Hepatocyte (in vitro differentiated cells): ENCODE data around the gene MAP2. TPM values are rescaled to one million over a fixed set of nuclear protein-coding genes. Genes with fewer than 3 reads are reported as not detected.
A peak's percentile ranks its signal among the peaks of the same experiment; 100 is the strongest.

Source experiments
- DNase-seq: peaks from one replicate; pipeline ENCODE4 v3.0.0-alpha.2; 2016; ENCODE audit warnings: low spot score
- H2AFZ ChIP-seq: fragments of 200-600 bp; sonication (generic); 2 replicates; pipeline ENCODE4 v1.6.0; 2016; ENCODE audit warnings: antibody characterized with exemption, mild to moderate bottlenecking
- H3K27ac ChIP-seq: fragments of 200-600 bp; sonication (generic); 2 replicates; pipeline ENCODE4 v1.5.1; 2016; ENCODE audit warnings: mild to moderate bottlenecking
- H3K27me3 ChIP-seq: fragments of 200-600 bp; sonication (generic); 2 replicates; pipeline ENCODE4 v1.6.1; 2016
- H3K36me3 ChIP-seq: fragments of 200-600 bp; sonication (generic); replicated peaks from 2 replicates; pipeline ENCODE4 v1.5.1; 2016; ENCODE audit warnings: low read depth; ENCODE audit not compliant: insufficient read depth
- H3K4me1 ChIP-seq: fragments of 200-600 bp; sonication (generic); 2 replicates; pipeline ENCODE4 v1.5.1; 2016; ENCODE audit warnings: mild to moderate bottlenecking, moderate library complexity; ENCODE audit not compliant: insufficient read depth
- H3K4me2 ChIP-seq: fragments of 200-600 bp; sonication (generic); 2 replicates; pipeline ENCODE4 v1.6.0; 2016
- H3K4me3 ChIP-seq: fragments of 200-600 bp; sonication (generic); 2 replicates; pipeline ENCODE4 v1.5.1; 2016; ENCODE audit warnings: mild to moderate bottlenecking
- H3K79me2 ChIP-seq: fragments of 200-600 bp; sonication (generic); 2 replicates; pipeline ENCODE4 v1.6.0; 2017; ENCODE audit warnings: mild to moderate bottlenecking
- H3K9me2 ChIP-seq: fragments of 200-600 bp; sonication (generic); replicated peaks from 2 replicates; pipeline ENCODE4 v1.6.0; 2017; ENCODE audit warnings: mild to moderate bottlenecking; ENCODE audit not compliant: insufficient read depth
- H3K9me3 ChIP-seq: fragments of 200-600 bp; sonication (generic); 2 replicates; pipeline ENCODE4 v1.5.1; 2016; ENCODE audit warnings: low read depth, mild to moderate bottlenecking
- H4K20me1 ChIP-seq: fragments of 200-600 bp; sonication (generic); 2 replicates; pipeline ENCODE4 v1.6.0; 2016; ENCODE audit warnings: mild to moderate bottlenecking; ENCODE audit not compliant: insufficient read depth, poor library complexity, severe bottlenecking
- EZH2 ChIP-seq: fragments of 200-600 bp; sonication (generic); IDR thresholded peaks from 2 replicates; pipeline ENCODE4 v1.6.1; 2016; ENCODE audit warnings: antibody characterized with exemption, mild to moderate bottlenecking, borderline replicate concordance
- EZH2phosphoT487 ChIP-seq: fragments of 200-600 bp; sonication (generic); IDR thresholded peaks from one replicate; pipeline ENCODE4 v1.6.1; 2018; ENCODE audit warnings: antibody characterized with exemption, mild to moderate bottlenecking, low read depth, moderate library complexity; ENCODE audit not compliant: unreplicated experiment, severe bottlenecking
- WGBS: methylation state at CpG from one replicate; pipeline ENCODE4 v1.1.6; 2016; ENCODE audit warnings: low lambda C conversion rate; ENCODE audit errors: missing lambda C conversion rate; 5-methylcytosine and 5-hydroxymethylcytosine counted together
- polyA plus RNA-seq: library from polyadenylated mRNA; unstranded; fragments of >200 nt; fragmentation: Nextera tagmentation; extraction: Ambion mirVana; gene quantifications from 2 replicates; pipeline ENCODE4 v1.2.1, GENCODE V29; 2016
- total RNA-seq: library from RNA; depleted of rRNA; stranded (reverse); fragments of >200 nt; gene quantifications from 2 replicates; pipeline ENCODE4 v1.2.3, GENCODE V29; 2014
- TF ChIP-seq, protein P1 (sequence below): fragments of 200-600 bp; sonication (generic); IDR thresholded peaks from 2 replicates; pipeline ENCODE4 v1.5.1; 2016; ENCODE audit warnings: antibody characterized with exemption, mild to moderate bottlenecking; ENCODE audit not compliant: poor library complexity

The MAP2 gene
- total and polyA plus RNA-seq, 2 experiments from 2014 or later, result 4.6 to 5.8 TPM

- H3K4me2 ChIP-seq, result no peak overlapping the region
- H3K9me2 ChIP-seq, result no peaks in the 10 kb centered on the region
- H4K20me1 ChIP-seq, result no peaks in the 10 kb centered on the region
- H3K36me3 ChIP-seq, result no peaks in the 10 kb centered on the region
- 84% methylated on average over 1 of the region's 1 CpG for WGBS
- H3K79me2 ChIP-seq, result no peaks in the 10 kb centered on the region
- TF ChIP-seq EZH2phosphoT487, result no peak
- no peak for TF ChIP-seq EZH2
- TF ChIP-seq, protein P1, sequence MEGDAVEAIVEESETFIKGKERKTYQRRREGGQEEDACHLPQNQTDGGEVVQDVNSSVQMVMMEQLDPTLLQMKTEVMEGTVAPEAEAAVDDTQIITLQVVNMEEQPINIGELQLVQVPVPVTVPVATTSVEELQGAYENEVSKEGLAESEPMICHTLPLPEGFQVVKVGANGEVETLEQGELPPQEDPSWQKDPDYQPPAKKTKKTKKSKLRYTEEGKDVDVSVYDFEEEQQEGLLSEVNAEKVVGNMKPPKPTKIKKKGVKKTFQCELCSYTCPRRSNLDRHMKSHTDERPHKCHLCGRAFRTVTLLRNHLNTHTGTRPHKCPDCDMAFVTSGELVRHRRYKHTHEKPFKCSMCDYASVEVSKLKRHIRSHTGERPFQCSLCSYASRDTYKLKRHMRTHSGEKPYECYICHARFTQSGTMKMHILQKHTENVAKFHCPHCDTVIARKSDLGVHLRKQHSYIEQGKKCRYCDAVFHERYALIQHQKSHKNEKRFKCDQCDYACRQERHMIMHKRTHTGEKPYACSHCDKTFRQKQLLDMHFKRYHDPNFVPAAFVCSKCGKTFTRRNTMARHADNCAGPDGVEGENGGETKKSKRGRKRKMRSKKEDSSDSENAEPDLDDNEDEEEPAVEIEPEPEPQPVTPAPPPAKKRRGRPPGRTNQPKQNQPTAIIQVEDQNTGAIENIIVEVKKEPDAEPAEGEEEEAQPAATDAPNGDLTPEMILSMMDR, result no peak
- H3K9me3 ChIP-seq, result peaks cover 13% of the 10 kb centered on the region
- no peak for DNase-seq
- H3K27me3 ChIP-seq, result no peaks in the 10 kb centered on the region
- no peak overlapping the region for H3K4me3 ChIP-seq
- H3K4me1 ChIP-seq, result no peaks in the 10 kb centered on the region
- H3K27ac ChIP-seq, result no peak overlapping the region
- no peak overlapping the region for H2AFZ ChIP-seq
These were observed 10.4 kb upstream of the MAP2 start for GRCh38 chr2:209413311-209414014.

GRCh38 chr2:209416913-209417312 is 6.9 kb upstream of the MAP2 start:
- Histone ChIP-seq H3K79me2 (no peaks in the 10 kb centered on the region), H3K27me3 (no peaks in the 10 kb centered on the region), H3K9me3 (peaks cover 13% of the 10 kb centered on the region), H3K4me2 (no peak overlapping the region), H4K20me1 (no peaks in the 10 kb centered on the region), H3K27ac (no peak overlapping the region), H3K4me3 (no peak overlapping the region), H3K9me2 (no peaks in the 10 kb centered on the region), H3K4me1 (no peaks in the 10 kb centered on the region), H3K36me3 (no peaks in the 10 kb centered on the region), H2AFZ (no peak overlapping the region)
- no peak for DNase-seq
- TF ChIP-seq, protein P1, result no peak
- TF ChIP-seq EZH2, result no peak
- TF ChIP-seq EZH2phosphoT487, result no peak

DNA sequence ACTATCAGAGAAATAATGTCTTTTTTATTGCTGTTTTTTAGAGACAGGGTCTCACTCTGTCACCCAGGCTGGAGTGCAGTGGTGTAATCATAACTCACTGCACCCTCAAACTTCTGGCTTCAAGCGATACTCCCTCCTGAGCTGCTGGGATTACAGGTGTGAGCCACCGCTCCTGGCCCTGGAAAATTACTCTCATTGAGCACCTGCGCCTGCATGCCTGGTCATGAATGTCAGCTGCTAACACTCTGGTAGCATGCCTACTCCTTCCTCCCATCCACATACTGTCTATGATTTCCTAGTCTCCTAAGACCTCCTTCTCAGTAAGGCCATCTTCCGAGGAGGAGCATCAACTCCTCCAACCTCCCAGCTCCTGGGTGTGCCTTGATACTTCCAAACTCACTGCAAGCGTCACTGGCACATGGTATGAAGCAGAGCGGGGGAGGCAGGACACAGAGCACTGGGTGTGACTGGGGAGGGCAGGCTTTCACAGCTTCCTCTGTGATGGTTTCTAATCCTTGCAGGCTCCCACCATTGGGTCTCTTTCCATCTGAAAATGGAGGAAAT is 1.6 kb upstream of the MAP2 start:
- no peaks in the 10 kb centered on the region for H3K36me3 ChIP-seq
- peaks cover 3% of the 10 kb centered on the region for H3K27me3 ChIP-seq
- WGBS, result 96% methylated on average over 6 of the region's 6 CpGs
- no peaks in the 10 kb centered on the region for H3K9me2 ChIP-seq
- H3K79me2 ChIP-seq, result no peaks in the 10 kb centered on the region
- H4K20me1 ChIP-seq, result no peaks in the 10 kb centered on the region
- H2AFZ ChIP-seq, result no peak overlapping the region
- H3K27ac ChIP-seq, result no peak overlapping the region
- no peak for TF ChIP-seq EZH2phosphoT487
- H3K4me3 ChIP-seq, result no peak overlapping the region
- no peak for DNase-seq
- no peak overlapping the region for H3K4me2 ChIP-seq
- no peaks in the 10 kb centered on the region for H3K4me1 ChIP-seq
- no peaks in the 10 kb centered on the region for H3K9me3 ChIP-seq

GRCh38 chr2:209424199-209424701 is 403 bp downstream of the MAP2 start:
- H3K79me2 ChIP-seq, result no peaks in the 10 kb centered on the region
- peak overlapping the region; percentile 97 for H3K4me2 ChIP-seq
- H4K20me1 ChIP-seq, result no peaks in the 10 kb centered on the region
- H3K9me2 ChIP-seq, result no peaks in the 10 kb centered on the region
- H2AFZ ChIP-seq, result peak overlapping the region; percentile 99
- peak overlapping the region; percentile 95 for H3K4me3 ChIP-seq
- TF ChIP-seq EZH2phosphoT487 (no peak), EZH2 (no peak)
- TF ChIP-seq, protein P1, result no peak
- no peaks in the 10 kb centered on the region for H3K9me3 ChIP-seq
- H3K27ac ChIP-seq, result peak overlapping the region; percentile 46
- WGBS, result 2% methylated on average over 28 of the region's 28 CpGs
- peaks cover 3% of the 10 kb centered on the region for H3K27me3 ChIP-seq
- DNase-seq, result peak; percentile 51
- no peaks in the 10 kb centered on the region for H3K36me3 ChIP-seq
- no peaks in the 10 kb centered on the region for H3K4me1 ChIP-seq
